K562 (cell line): ENCODE results near the gene POLR3G. TPM values are rescaled to one million over a fixed set of nuclear protein-coding genes. Genes with fewer than 3 reads are reported as not detected.

Source experiments
- ATAC-seq: fragments of 200-7000 bp; cut with Tn5 transposase; 3 replicates; pipeline ENCODE4 v1.9.1; 2020; ENCODE audit warnings: moderate library complexity
- BruUV-seq: library from RNA; stranded (reverse); fragments of 400-500 nt; replicated peaks from 2 replicates; lab custom pipeline; 2021; lab: Mats Ljungman, UMichigan
- CTCF ChIA-PET: fragments of 300-600 bp; formaldehyde crosslinking; extraction: SDS; loops from one replicate; lab custom pipeline; 2021; ENCODE audit warnings: low intra/inter-chr PET ratio; lab: Yijun Ruan, JAX
- POLR2A ChIA-PET: fragments of 300-600, 350-650 bp; sonication (Branson Sonifier 250); formaldehyde crosslinking; extraction: SDS; loops from one replicate; lab custom pipeline; 2021; ENCODE audit warnings: antibody characterized with exemption, inconsistent platforms; lab: Yijun Ruan, JAX
- DNase-seq, 4 experiments: peaks; one replicate each; pipeline versions ENCODE4 v3.0.0 to v3.0.0-alpha.2; 2011 to 2018; ENCODE audit warnings: low spot score in 3 of 4, mixed read lengths in 3 of 4; ENCODE audit errors: extremely low read depth in 1 of 4
- FAIRE-seq: peaks from 2 replicates; lab custom pipeline; 2011; peaks lifted over from hg19 to GRCh38; lab: Jason Lieb, UNC
- H2AFZ ChIP-seq: 2 replicates; pipeline ENCODE4 v1.6.0; 2011; ENCODE audit warnings: low read depth, low read length, control low read depth, inconsistent platforms
- H3K27ac ChIP-seq: fragments of 200-600 bp; 3 replicates; pipeline ENCODE4 v1.8.0; 2011; ENCODE audit warnings: low read depth, mild to moderate bottlenecking, control low read depth, inconsistent platforms, low read length, moderate library complexity, mixed read lengths; ENCODE audit errors: extremely low read depth
- H3K27me3 ChIP-seq, 2 experiments: fragments of 300-600 bp in 1 of 2; 2 replicates in 1 of 2; 3 replicates in 1 of 2; pipeline versions ENCODE4 v1.6.0 to v1.8.0; 2011; ENCODE audit warnings: inconsistent platforms in 2 of 2, low read length in 2 of 2, mild to moderate bottlenecking in 1 of 2, mixed read lengths in 1 of 2, moderate library complexity in 1 of 2; ENCODE audit not compliant: control insufficient read depth in 2 of 2, insufficient read depth in 2 of 2
- H3K36me3 ChIP-seq: fragments of 300-600 bp; 3 replicates; pipeline ENCODE4 v1.8.0; 2011; ENCODE audit warnings: mild to moderate bottlenecking, low read length, inconsistent platforms; ENCODE audit not compliant: control insufficient read depth, insufficient read depth
- H3K4me1 ChIP-seq, 2 experiments: fragments of 200-600 bp in 1 of 2; replicated peaks in 1 of 2; 2 replicates in 1 of 2; 3 replicates in 1 of 2; pipeline versions ENCODE4 v1.5.1 to v1.8.0; 2011; ENCODE audit warnings: inconsistent platforms in 2 of 2, low read length in 2 of 2, mild to moderate bottlenecking in 1 of 2, mixed read lengths in 1 of 2, moderate library complexity in 1 of 2; ENCODE audit not compliant: control insufficient read depth in 2 of 2, insufficient read depth in 2 of 2
- H3K4me2 ChIP-seq: 2 replicates; pipeline ENCODE4 v1.6.1; 2011; ENCODE audit warnings: low read length, control low read depth, inconsistent platforms, mixed read lengths; ENCODE audit not compliant: insufficient read depth
- H3K4me3 ChIP-seq: fragments of 200-600 bp; sonication (generic), shearing (Covaris generic); 2 replicates; pipeline ENCODE4 v1.5.1; 2016; ENCODE audit warnings: control low read depth, inconsistent platforms
- H3K79me2 ChIP-seq: fragments of 200-600 bp; 3 replicates; pipeline ENCODE4 v1.8.0; 2011; ENCODE audit warnings: low read length, inconsistent platforms; ENCODE audit not compliant: control insufficient read depth, insufficient read depth
- H3K9ac ChIP-seq, 2 experiments: 2 replicates each; pipeline versions ENCODE4 v1.6.0 to v1.6.1; 2011; ENCODE audit warnings: low read depth in 2 of 2, low read length in 2 of 2, control low read depth in 1 of 2, inconsistent platforms in 1 of 2, mild to moderate bottlenecking in 1 of 2, mixed read lengths in 1 of 2; ENCODE audit not compliant: insufficient read depth in 1 of 2
- H3K9me1 ChIP-seq: one replicate; pipeline ENCODE4 v1.6.0; 2011; ENCODE audit warnings: inconsistent platforms, mild to moderate bottlenecking, low read length, moderate library complexity; ENCODE audit not compliant: control insufficient read depth, insufficient read depth
- H3K9me3 ChIP-seq: replicated peaks from 2 replicates; pipeline ENCODE4 v1.5.1; 2011; ENCODE audit warnings: low read depth, low read length, inconsistent platforms; ENCODE audit not compliant: control insufficient read depth, insufficient read depth
- H4K20me1 ChIP-seq: replicated peaks from 2 replicates; pipeline ENCODE4 v1.6.1; 2011; ENCODE audit warnings: low read length, inconsistent platforms, mixed read lengths; ENCODE audit not compliant: control insufficient read depth, insufficient read depth
- ZNF507 ChIP-seq: conservative IDR thresholded peaks from 2 replicates; pipeline ENCODE4 v1.6.1; 2017; ENCODE audit warnings: missing genetic modification characterization, missing compliant biosample characterization
- WGBS: fragments of 100-300 bp; shearing (Covaris generic); methylation state at CpG from one replicate; pipeline ENCODE4 v1.1.6; 2016; ENCODE audit warnings: low coverage, mixed read lengths; ENCODE audit not compliant: insufficient coverage; ENCODE audit errors: missing lambda C conversion rate; 5-methylcytosine and 5-hydroxymethylcytosine counted together
- in situ Hi-C: fragments of 300-500 bp; cut with MboI; formaldehyde crosslinking; loops from 4 replicates; pipeline ENCODE4 v1.15.0; 2018; ENCODE audit warnings: inconsistent platforms, mixed read lengths
- intact Hi-C: fragments of 100-400 bp; cut with micrococcal nuclease; formaldehyde crosslinking; loops from 2 replicates; pipeline ENCODE4 v1.14.2; 2022
- polyA plus RNA-seq, 8 experiments: library from polyadenylated mRNA; depleted of rRNA in 4 of 8; stranded (reverse) in 5 of 8; unstranded in 3 of 8; fragments of >200 nt; fragmentation: Nextera tagmentation in 2 of 8; fragmentation: Illumina TruSeq in 1 of 8; extraction: Ambion mirVana in 2 of 8; extraction: Trizol in 1 of 8; gene quantifications; 2 replicates each; pipeline versions ENCODE4 v1.2.1 to v1.2.3, GENCODE V29; 2011 to 2014; ENCODE audit warnings: inconsistent platforms in 1 of 8, missing spikeins in 1 of 8
- total RNA-seq, 7 experiments: library from RNA; depleted of rRNA in 6 of 7; stranded (reverse); fragments of >200 nt in 6 of 7; fragmentation: Illumina TruSeq in 2 of 7; extraction: Trizol in 2 of 7; gene quantifications; 2 replicates each; pipeline versions ENCODE4 v1.2.1 to v1.2.3, GENCODE V29; 2011 to 2021; ENCODE audit warnings: low replicate concordance in 1 of 7
- TF ChIP-seq, protein P1 (sequence below): fragments of 250-450 bp; sonication (Bioruptor Pico); IDR thresholded peaks from 2 replicates; pipeline ENCODE4 v1.4.0; 2020; ENCODE audit warnings: mild to moderate bottlenecking, moderate library complexity

The POLR3G gene
- total and polyA plus RNA-seq, 9 of the 15 experiments (the other 6 are each of a cell fraction or from before 2014, with no cell fraction given), result 39.0 to 111 (median 59.0) TPM

GRCh38 chr5:90495146-90495545, 20.5 kb downstream of the POLR3G start:
- peaks cover 66% of the 10 kb centered on the region; the same call in 2 of the 3 replicates for H3K36me3 ChIP-seq
- in situ Hi-C loops, result no loop called here

More at GRCh38 chr5:90495146-90495545, 20.5 kb downstream of the POLR3G start:
- ATAC-seq (no peak), DNase-seq (no peak), FAIRE-seq (no peak)
- intact Hi-C loops, result no loop called here
- no peaks in the 10 kb centered on the region for H3K4me1 ChIP-seq
- CTCF ChIA-PET, result no interaction called here
- POLR2A ChIA-PET, result no interaction called here
- BruUV-seq, result no TSS peak
- WGBS, result 83% methylated on average over 1 of the region's 1 CpG
- no peak overlapping the region for H3K9ac ChIP-seq
- H3K4me3 ChIP-seq, result no peak overlapping the region
- H3K79me2 ChIP-seq, result no peaks in the 10 kb centered on the region
- H3K27ac ChIP-seq, result no peak overlapping the region
- no peak overlapping the region for H2AFZ ChIP-seq
- no peaks in the 10 kb centered on the region for H3K27me3 ChIP-seq
- H3K9me3 ChIP-seq, result no peaks in the 10 kb centered on the region
- no peaks in the 10 kb centered on the region for H4K20me1 ChIP-seq
- no peak overlapping the region for H3K4me2 ChIP-seq
- TF ChIP-seq, protein P1, sequence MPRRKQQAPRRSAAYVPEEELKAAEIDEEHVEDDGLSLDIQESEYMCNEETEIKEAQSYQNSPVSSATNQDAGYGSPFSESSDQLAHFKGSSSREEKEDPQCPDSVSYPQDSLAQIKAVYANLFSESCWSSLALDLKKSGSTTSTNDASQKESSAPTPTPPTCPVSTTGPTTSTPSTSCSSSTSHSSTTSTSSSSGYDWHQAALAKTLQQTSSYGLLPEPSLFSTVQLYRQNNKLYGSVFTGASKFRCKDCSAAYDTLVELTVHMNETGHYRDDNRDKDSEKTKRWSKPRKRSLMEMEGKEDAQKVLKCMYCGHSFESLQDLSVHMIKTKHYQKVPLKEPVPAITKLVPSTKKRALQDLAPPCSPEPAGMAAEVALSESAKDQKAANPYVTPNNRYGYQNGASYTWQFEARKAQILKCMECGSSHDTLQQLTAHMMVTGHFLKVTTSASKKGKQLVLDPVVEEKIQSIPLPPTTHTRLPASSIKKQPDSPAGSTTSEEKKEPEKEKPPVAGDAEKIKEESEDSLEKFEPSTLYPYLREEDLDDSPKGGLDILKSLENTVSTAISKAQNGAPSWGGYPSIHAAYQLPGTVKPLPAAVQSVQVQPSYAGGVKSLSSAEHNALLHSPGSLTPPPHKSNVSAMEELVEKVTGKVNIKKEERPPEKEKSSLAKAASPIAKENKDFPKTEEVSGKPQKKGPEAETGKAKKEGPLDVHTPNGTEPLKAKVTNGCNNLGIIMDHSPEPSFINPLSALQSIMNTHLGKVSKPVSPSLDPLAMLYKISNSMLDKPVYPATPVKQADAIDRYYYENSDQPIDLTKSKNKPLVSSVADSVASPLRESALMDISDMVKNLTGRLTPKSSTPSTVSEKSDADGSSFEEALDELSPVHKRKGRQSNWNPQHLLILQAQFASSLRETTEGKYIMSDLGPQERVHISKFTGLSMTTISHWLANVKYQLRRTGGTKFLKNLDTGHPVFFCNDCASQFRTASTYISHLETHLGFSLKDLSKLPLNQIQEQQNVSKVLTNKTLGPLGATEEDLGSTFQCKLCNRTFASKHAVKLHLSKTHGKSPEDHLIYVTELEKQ (CRISPR knock-in tag), result no peak
- peak; percentile 85 for TF ChIP-seq ZNF507 (tag)
- H3K9me1 ChIP-seq, result no peaks in the 10 kb centered on the region
